ENCODE measurements around the gene METTL22.
"Not testable (repeated sequence)": the region's sequence is repeated elsewhere in the genome, so short reads cannot be mapped to it uniquely, and the experiment has no call there.

Gene METTL22

GRCh38 chr16:8631818-8632465 is 10.4 kb downstream of the METTL22 start:
- DNase-seq (ENCODE audit: low read depth in 4 of 4, low spot score in 1 of 4), result no peak

- DNase-seq (ENCODE audit: low read depth in 4 of 4, low spot score in 1 of 4), result no peak
These were observed 11.2 kb downstream of the METTL22 start for GRCh38 chr16:8632675-8633182.

GRCh38 chr16:8634991-8635736 is 13.7 kb downstream of the METTL22 start:
- no peak for DNase-seq (ENCODE audit: low read depth in 4 of 4, low spot score in 1 of 4)

GRCh38 chr16:8639694-8640093 is 18.2 kb downstream of the METTL22 start:
- no peak for DNase-seq (ENCODE audit: low read depth in 4 of 4, low spot score in 1 of 4)

DNA sequence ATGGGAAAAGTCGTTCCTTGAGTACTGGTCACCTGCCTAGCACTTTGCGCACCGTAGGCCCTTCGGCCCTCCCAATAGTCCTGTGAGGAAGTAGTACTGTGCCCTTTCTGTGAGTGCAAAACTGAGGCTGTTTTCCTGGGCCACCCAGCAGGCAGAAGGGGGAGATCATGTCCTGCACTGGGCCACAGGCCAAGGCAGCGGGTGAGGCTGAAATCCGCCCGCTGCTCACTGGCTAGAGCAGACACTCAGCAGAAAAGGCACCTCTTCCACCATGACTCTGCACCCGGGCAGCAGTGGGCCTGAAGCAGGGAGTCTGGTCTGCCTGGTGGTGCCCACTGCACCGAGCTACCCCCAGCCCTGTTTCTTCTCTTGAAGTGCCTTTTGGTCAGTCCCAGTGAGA is 20.2 kb downstream of the METTL22 start:
- DNase-seq (ENCODE audit: low read depth in 4 of 4, low spot score in 1 of 4), result no peak

- no peak for DNase-seq (ENCODE audit: low read depth in 4 of 4, low spot score in 1 of 4)
These were observed 20.6 kb downstream of the METTL22 start for GRCh38 chr16:8642146-8642545.

DNA sequence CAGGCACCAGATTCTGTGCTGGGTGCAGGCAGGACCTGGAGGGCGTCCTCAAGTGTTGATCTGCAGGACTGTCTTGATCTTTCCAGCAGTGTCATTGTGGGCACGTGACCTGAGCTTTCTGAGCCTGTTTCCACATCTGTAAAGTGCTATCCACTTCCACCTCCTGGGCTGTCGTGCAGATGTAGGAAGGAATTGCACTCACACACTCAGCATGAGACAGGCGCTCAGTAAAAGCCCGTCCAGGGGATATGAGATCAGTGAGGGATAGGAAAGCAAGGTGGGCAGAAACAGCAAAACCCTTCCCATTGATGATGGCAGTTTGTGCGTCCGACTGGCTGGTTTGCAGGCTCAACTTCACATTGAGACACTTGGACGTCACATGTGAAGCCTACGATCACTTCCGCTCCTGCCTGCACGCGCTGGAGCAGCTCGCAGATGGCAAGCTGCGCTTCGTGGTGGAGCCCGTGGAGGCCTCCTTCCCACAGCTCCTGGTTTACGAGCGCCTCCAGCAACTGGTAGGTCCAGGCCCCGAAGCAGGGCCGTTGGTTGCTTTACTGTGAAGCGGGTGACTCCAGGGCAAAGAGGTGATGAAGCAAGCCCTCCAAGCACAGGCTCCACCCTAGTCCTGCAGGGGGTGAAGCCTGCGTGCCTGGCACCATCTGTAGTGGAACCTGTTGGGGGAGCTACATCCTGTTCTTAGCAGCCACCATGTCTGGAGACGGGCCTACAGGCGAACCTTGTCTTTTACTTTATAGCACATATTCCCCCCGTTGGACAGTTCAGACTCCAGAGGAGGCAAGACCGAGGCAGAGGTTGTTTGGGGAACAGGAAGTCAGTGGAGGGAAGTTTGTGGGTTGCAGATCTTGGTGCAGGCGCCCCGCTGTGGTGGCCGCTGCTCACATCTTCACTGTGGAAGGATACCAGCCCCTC is 23.0 kb downstream of the METTL22 start:
- DNase-seq (ENCODE audit: low read depth in 4 of 4, low spot score in 1 of 4), result no peak

DNA sequence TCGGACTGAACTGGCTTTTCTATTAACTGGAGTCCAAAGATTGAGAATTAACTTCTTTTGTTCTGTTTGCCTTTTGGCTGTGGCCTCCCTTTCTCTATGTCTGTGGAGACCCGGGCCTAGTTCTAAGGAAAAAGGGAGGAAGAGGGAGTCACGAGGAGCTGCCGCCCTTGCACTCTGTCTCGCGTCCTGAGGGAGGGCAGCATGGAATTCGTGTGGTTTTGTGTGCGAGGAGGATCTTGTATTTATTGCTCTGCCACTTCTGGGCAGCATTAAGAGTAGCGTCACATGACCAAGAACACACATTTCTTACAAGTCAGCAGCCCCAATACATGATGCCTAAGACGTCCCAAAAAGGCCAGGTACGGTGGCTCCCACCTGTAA is 23.6 kb downstream of the METTL22 start:
- DNase-seq (ENCODE audit: low read depth in 4 of 4, low spot score in 1 of 4), result no peak

DNA sequence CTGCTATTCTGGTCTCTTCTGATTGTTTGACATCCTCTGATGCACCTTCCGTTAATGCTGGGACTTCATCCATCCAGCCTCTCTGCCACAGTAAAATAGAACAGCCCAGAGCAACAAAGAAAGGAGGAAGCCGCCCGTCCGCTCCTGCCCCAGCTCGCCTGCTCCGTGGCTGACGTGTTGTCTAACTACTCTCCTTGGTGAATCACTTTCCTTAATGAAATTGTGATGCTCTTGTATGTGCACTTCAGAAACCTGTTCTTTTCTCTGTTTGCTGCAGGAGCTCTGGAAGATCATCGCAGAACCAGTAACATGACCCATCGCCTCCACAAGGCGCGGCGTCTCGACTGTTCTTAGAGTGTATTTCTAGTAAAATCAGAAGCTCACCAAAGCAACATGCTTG is 24.3 kb downstream of the METTL22 start:
- DNase-seq (ENCODE audit: low read depth in 4 of 4, low spot score in 1 of 4), result no peak

GRCh38 chr16:8646326-8647053 is 25.0 kb downstream of the METTL22 start:
- DNase-seq (ENCODE audit: low read depth in 4 of 4, low spot score in 1 of 4), result no peak

DNA sequence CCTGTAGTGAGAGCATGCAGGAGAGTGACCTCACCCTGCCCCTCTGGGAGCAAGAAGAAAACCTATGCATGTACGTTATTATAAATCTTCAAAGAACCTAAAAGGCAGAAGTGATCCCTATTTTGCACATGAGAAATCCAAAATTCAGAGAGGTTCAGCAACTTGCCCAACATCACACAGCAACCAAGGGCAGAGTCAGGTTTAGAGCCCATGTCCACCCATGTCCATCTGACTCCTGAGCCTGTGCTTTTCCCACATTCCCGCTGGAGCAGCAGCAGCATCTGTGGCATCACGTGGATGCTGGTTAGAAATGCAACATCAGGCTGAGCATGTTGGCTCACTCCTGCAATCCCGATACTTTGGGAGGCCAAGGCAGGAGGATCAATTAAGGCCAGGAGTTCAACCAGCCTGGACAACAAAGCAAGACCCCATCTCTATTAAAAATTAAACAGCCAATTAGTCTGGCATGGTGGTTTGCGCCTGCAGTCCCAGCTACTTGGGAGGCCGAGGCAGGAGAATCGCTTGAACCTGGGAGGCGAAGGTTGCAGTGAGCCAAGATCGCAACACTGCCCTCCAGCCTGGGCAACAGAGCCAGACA is 26.3 kb downstream of the METTL22 start:
- no peak for DNase-seq (ENCODE audit: low read depth in 4 of 4, low spot score in 1 of 4)

DNA sequence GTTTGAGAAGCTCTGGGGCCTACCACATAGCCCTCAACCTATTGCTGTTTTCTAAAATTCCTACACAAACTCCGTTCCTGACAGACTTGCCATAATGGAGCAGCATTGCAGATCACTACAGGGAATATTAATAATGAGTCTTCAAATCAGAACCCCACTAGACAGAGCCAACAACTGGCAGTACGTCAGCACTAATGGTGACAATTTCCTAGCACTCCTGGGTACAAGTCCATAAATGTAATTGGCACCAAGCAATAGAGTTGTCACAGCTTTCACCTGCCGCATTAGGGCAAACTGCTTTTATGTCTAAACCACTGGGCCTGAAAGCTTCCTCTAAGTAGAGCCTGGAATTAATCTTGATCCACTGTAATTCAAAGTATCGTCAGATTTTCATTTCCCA is 27.4 kb downstream of the METTL22 start:
- DNase-seq (ENCODE audit: low read depth in 4 of 4, low spot score in 1 of 4), result no peak

DNA sequence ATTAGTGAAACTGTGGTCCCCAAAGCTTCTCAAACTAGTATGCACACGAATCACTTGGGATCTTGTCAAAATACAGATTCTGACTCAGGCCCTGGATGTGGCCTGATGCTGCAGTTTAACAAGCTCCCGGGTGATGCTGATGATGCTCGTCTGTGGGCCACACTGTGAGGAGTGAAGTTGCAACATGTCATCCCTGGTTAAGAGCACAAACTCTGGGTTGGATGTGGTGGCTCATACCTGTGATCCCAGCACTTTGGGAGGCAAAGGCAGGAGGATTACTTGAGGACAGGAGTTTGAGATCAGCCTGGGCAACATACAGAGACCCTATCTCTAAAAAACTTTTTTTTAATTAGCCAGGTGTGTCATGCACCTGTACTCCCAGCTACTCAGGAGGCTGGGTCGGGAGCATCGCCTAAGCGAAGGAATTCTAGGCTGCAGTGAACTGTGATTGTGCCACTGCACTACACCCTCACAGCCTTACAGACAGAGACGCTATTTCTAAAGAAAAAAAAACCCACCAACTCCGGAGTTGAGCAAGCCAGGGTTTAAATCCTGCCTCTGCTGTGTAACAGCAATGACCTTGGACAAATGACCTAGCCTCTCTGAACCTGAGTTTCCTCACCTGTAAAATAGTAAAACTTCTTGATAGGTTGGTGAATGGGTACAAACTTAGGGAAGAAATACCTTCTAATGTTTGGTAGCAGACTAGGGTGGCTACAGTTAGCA is 28.5 kb downstream of the METTL22 start:
- DNase-seq (ENCODE audit: low read depth in 4 of 4, low spot score in 1 of 4), result no peak

DNA sequence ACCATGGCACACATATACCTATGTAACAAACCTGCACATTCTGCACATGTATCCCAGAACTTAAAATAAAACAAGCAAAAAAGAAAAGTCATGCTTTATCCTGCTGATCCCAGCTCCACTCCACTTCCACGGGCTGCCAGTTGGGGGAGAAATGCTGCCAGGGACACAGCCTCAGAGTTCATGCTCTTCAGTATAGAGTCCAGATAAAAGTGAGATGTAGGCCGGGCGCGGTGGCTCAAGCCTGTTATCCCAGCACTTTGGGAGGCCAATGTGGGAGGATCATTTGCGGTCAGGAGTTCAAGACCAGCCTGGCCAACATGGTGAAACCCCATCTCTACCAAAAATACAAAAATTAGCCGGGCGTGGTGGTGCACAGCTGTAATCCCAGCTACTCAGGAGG is 30.5 kb downstream of the METTL22 start:
- DNase-seq (ENCODE audit: low read depth in 4 of 4, low spot score in 1 of 4), result not testable (repeated sequence)

- DNase-seq (ENCODE audit: low read depth in 4 of 4, low spot score in 1 of 4), result peak in 1 of 4 experiments; percentile 8
These were observed 33.8 kb downstream of the METTL22 start for GRCh38 chr16:8655184-8655717.

GRCh38 chr16:8656376-8656775 is 34.9 kb downstream of the METTL22 start:
- DNase-seq (ENCODE audit: low read depth in 4 of 4, low spot score in 1 of 4), result no peak

GRCh38 chr16:8660841-8661301 is 39.4 kb downstream of the METTL22 start:
- DNase-seq (ENCODE audit: low read depth in 4 of 4, low spot score in 1 of 4), result peak in 2 of 4 experiments; percentile 16 to 33

GRCh38 chr16:8661703-8662102 is 40.2 kb downstream of the METTL22 start:
- no peak for DNase-seq (ENCODE audit: low read depth in 4 of 4, low spot score in 1 of 4)
